CD4-positive, alpha-beta T cell treated with Interleukin-6 at 100 ng/mL for 8 hours (primary cell): ENCODE data around the gene DBP.

Experiments
- DNase-seq: peaks from one replicate; pipeline ENCODE4 v3.0.0-alpha.2; 2020; ENCODE audit warnings: mixed read lengths, low spot score

The DBP gene

GRCh38 chr19:48627201-48627864 lies 9.8 kb downstream of the DBP start:
- DNase-seq, result no peak

- no peak for DNase-seq
These were observed 11.3 kb downstream of the DBP start for GRCh38 chr19:48625891-48626327.

- no peak for DNase-seq
These were observed 12.1 kb downstream of the DBP start for GRCh38 chr19:48624791-48625723.

GRCh38 chr19:48624067-48624594 lies 13.0 kb downstream of the DBP start:
- peak; percentile 95 for DNase-seq

- DNase-seq, result no peak
These were observed 13.6 kb downstream of the DBP start for GRCh38 chr19:48623556-48624066.

GRCh38 chr19:48619692-48620585 lies 17.2 kb downstream of the DBP start:
- DNase-seq, result no peak

GRCh38 chr19:48618916-48619691 lies 18.1 kb downstream of the DBP start, which contains the start of the genes RPL18 and SPHK2:
Gene RPL18 (minus strand): TSS chr19:48619178. CDS start chr19:48619143, 35 bp downstream.
Gene SPHK2 (plus strand): TSS chr19:48619506. CDS start chr19:48620515, 1,009 bp downstream.
- peak; percentile 98 for DNase-seq

GRCh38 chr19:48618278-48618915 lies 18.8 kb downstream of the DBP start:
- no peak for DNase-seq

GRCh38 chr19:48617146-48617937 lies 19.8 kb downstream of the DBP start:
- DNase-seq, result no peak

GRCh38 chr19:48616491-48617056 lies 20.6 kb downstream of the DBP start:
- no peak for DNase-seq

GRCh38 chr19:48616041-48616436 lies 21.1 kb downstream of the DBP start:
- no peak for DNase-seq

GRCh38 chr19:48615231-48616040 lies 21.7 kb downstream of the DBP start:
- DNase-seq, result no peak

- no peak for DNase-seq
These were observed 22.5 kb downstream of the DBP start, which contains the start of gene FAM83E for GRCh38 chr19:48614436-48615230. Gene FAM83E (minus strand): TSS chr19:48615076. CDS start chr19:48613372, 1,704 bp downstream.

- DNase-seq, result no peak
These were observed 23.2 kb downstream of the DBP start for GRCh38 chr19:48613852-48614435.

- no peak for DNase-seq
These were observed 23.9 kb downstream of the DBP start for GRCh38 chr19:48613024-48613851.

- DNase-seq, result no peak
These were observed 25.3 kb downstream of the DBP start for GRCh38 chr19:48611872-48612271.
